Keratinocyte (primary cell): Measurements from ENCODE around the gene NELL1. TPM values are rescaled to one million over a fixed set of nuclear protein-coding genes. Genes with fewer than 3 reads are reported as not detected.

Experiments
- DNase-seq: peaks from one replicate; pipeline ENCODE4 v3.0.0-alpha.2; 2011; ENCODE audit warnings: low read depth, missing footprints, low spot score
- FAIRE-seq: peaks from 2 replicates; lab custom pipeline; 2011; peaks lifted over from hg19 to GRCh38; lab: Jason Lieb, UNC
- H2AFZ ChIP-seq: 2 replicates; pipeline ENCODE4 v1.6.0; 2012; ENCODE audit warnings: low read length, control low read depth, inconsistent platforms; ENCODE audit not compliant: control insufficient read depth
- H3K27ac ChIP-seq: 2 replicates; pipeline ENCODE4 v1.5.1; 2011; ENCODE audit warnings: low read length; ENCODE audit not compliant: control insufficient read depth, insufficient read depth
- H3K27me3 ChIP-seq: 3 replicates; pipeline ENCODE4 v1.6.0; 2011; ENCODE audit warnings: low read length; ENCODE audit not compliant: control insufficient read depth, insufficient read depth; ENCODE audit errors: extremely low read depth
- H3K36me3 ChIP-seq, 2 experiments: 2 replicates in 1 of 2; 3 replicates in 1 of 2; pipeline ENCODE4 v1.5.1; 2011; ENCODE audit warnings: low read length in 2 of 2, mild to moderate bottlenecking in 1 of 2; ENCODE audit not compliant: control insufficient read depth in 2 of 2, insufficient read depth in 2 of 2; ENCODE audit errors: extremely low read depth in 1 of 2
- H3K4me1 ChIP-seq: 3 replicates; pipeline ENCODE4 v1.5.1; 2011; ENCODE audit warnings: low read length; ENCODE audit not compliant: control insufficient read depth, insufficient read depth; ENCODE audit errors: extremely low read depth
- H3K4me2 ChIP-seq: 3 replicates; pipeline ENCODE4 v1.6.0; 2011; ENCODE audit warnings: low read depth, low read length; ENCODE audit not compliant: control insufficient read depth, insufficient read depth; ENCODE audit errors: extremely low read depth
- H3K4me3 ChIP-seq, 3 experiments: fragments of 200-600 bp in 1 of 3; sonication (generic) in 1 of 3; 2 replicates in 2 of 3; 3 replicates in 1 of 3; pipeline ENCODE4 v1.5.1; 2011 to 2016; ENCODE audit warnings: low read length in 3 of 3, mild to moderate bottlenecking in 3 of 3, control low read depth in 2 of 3, inconsistent platforms in 1 of 3, low read depth in 1 of 3, mixed read lengths in 1 of 3, mixed run types in 1 of 3, moderate library complexity in 1 of 3; ENCODE audit not compliant: control insufficient read depth in 2 of 3, insufficient read depth in 2 of 3; ENCODE audit errors: extremely low read depth in 1 of 3
- H3K79me2 ChIP-seq: 2 replicates; pipeline ENCODE4 v1.6.0; 2012; ENCODE audit warnings: low read length; ENCODE audit not compliant: control insufficient read depth, insufficient read depth
- H3K9ac ChIP-seq: 3 replicates; pipeline ENCODE4 v1.6.0; 2011; ENCODE audit warnings: low read length; ENCODE audit not compliant: control insufficient read depth, insufficient read depth; ENCODE audit errors: extremely low read depth
- H3K9me1 ChIP-seq: 3 replicates; pipeline ENCODE4 v1.6.0; 2011; ENCODE audit warnings: low read length; ENCODE audit not compliant: control insufficient read depth, insufficient read depth; ENCODE audit errors: extremely low read depth
- H3K9me3 ChIP-seq: 2 replicates; pipeline ENCODE4 v1.5.1; 2012; ENCODE audit warnings: low read depth, low read length; ENCODE audit not compliant: control insufficient read depth
- H4K20me1 ChIP-seq: 3 replicates; pipeline ENCODE4 v1.6.0; 2011; ENCODE audit warnings: low read length; ENCODE audit not compliant: control insufficient read depth, insufficient read depth; ENCODE audit errors: extremely low read depth
- EZH2 ChIP-seq: IDR thresholded peaks from one replicate; pipeline ENCODE4 v1.6.1; 2012; ENCODE audit warnings: inconsistent platforms, mild to moderate bottlenecking, low read length, moderate library complexity
- dilution Hi-C: fragments of 300-500 bp; cut with MboI; formaldehyde crosslinking; loops from one replicate; pipeline ENCODE4 v1.7.0; 2020; ENCODE audit warnings: low sequenced_read_pairs; ENCODE audit not compliant: extremely low pct_ligation_motif_present
- polyA plus RNA-seq, 5 experiments: library from polyadenylated mRNA; depleted of rRNA in 3 of 5; stranded (reverse) in 3 of 5; stranded (forward) in 1 of 5; unstranded in 1 of 5; fragments of >200 nt; gene quantifications; 1 replicate in 1 of 5; 2 replicates in 3 of 5; 3 replicates in 1 of 5; pipeline versions ENCODE4 v1.2.1 to v1.2.3, GENCODE V29; 2011 to 2012; ENCODE audit warnings: missing spikeins in 2 of 5, low read depth in 1 of 5, low replicate concordance in 1 of 5
- TF ChIP-seq, protein P1 (sequence below), 3 experiments: IDR thresholded peaks in 1 of 3; conservative IDR thresholded peaks in 1 of 3; optimal IDR thresholded peaks in 1 of 3; 2 replicates in 2 of 3; 3 replicates in 1 of 3; pipeline versions ENCODE3 to v1.5.1; 2011; ENCODE audit warnings: low read length in 3 of 3, mild to moderate bottlenecking in 3 of 3, moderate library complexity in 2 of 3, control low read depth in 1 of 3, inconsistent platforms in 1 of 3; ENCODE audit not compliant: insufficient read depth in 2 of 3; ENCODE audit errors: extremely low read depth in 1 of 3

The NELL1 gene
- polyA plus RNA-seq, 1 donor (not counting 4 experiments of a cell fraction or from before 2014, with no cell fraction given): not detected

DNA sequence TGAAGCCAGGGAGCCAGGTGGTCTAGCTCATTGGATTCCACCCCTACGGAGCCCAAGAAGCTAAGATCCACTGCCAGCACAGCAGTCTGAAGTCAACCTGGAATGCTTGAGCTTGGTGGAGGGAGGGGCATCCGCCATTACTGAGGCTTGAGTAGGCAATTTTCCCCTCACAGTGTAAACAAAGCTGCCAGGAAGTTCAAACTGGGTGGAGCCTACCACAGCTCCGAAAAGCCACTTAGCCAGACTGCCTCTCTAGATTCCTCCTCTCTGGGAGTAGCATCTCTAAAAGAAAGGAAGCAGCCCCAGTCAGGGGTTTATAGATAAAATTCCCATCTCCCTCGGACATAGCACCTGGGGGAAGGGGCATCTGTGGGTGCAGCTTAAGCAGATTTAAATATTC lies 620.3 kb downstream of the NELL1 start:
- no peak for FAIRE-seq
- DNase-seq: no peak
- Histone ChIP-seq H3K4me1 (no peaks in the 10 kb centered on the region), H3K4me3 (no peak overlapping the region), H4K20me1 (no peaks in the 10 kb centered on the region), H3K27ac (no peak overlapping the region), H2AFZ (no peak overlapping the region), H3K9me3 (no peaks in the 10 kb centered on the region), H3K27me3 (no peaks in the 10 kb centered on the region), H3K36me3 (no peaks in the 10 kb centered on the region), H3K9ac (no peak overlapping the region), H3K9me1 (no peaks in the 10 kb centered on the region), H3K79me2 (no peaks in the 10 kb centered on the region), H3K4me2 (no peak overlapping the region)
- TF ChIP-seq EZH2: no peak
- TF ChIP-seq, protein P1, sequence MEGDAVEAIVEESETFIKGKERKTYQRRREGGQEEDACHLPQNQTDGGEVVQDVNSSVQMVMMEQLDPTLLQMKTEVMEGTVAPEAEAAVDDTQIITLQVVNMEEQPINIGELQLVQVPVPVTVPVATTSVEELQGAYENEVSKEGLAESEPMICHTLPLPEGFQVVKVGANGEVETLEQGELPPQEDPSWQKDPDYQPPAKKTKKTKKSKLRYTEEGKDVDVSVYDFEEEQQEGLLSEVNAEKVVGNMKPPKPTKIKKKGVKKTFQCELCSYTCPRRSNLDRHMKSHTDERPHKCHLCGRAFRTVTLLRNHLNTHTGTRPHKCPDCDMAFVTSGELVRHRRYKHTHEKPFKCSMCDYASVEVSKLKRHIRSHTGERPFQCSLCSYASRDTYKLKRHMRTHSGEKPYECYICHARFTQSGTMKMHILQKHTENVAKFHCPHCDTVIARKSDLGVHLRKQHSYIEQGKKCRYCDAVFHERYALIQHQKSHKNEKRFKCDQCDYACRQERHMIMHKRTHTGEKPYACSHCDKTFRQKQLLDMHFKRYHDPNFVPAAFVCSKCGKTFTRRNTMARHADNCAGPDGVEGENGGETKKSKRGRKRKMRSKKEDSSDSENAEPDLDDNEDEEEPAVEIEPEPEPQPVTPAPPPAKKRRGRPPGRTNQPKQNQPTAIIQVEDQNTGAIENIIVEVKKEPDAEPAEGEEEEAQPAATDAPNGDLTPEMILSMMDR (optimal IDR thresholded peaks at IDR 0.05 in 1 of 3, IDR thresholded peaks at IDR 0.05 in 1 of 3, conservative IDR thresholded peaks at IDR 0.05 in 1 of 3; ENCODE audit: extremely low read depth in 1 of 3, insufficient read depth in 2 of 3, low read length in 3 of 3): no peak
- dilution Hi-C loops: no loop called here

GRCh38 chr11:21295508-21295907 lies 626.1 kb downstream of the NELL1 start:
- Histone ChIP-seq H3K27me3 (no peaks in the 10 kb centered on the region), H3K36me3 (no peaks in the 10 kb centered on the region), H3K27ac (no peak overlapping the region), H3K4me3 (no peak overlapping the region), H4K20me1 (no peaks in the 10 kb centered on the region), H3K9ac (no peak overlapping the region), H3K9me3 (no peaks in the 10 kb centered on the region), H2AFZ (no peak overlapping the region), H3K9me1 (no peaks in the 10 kb centered on the region), H3K79me2 (no peaks in the 10 kb centered on the region), H3K4me2 (no peak overlapping the region), H3K4me1 (no peaks in the 10 kb centered on the region)
- DNase-seq (no peak), FAIRE-seq (no peak)
- dilution Hi-C loops: no loop called here
- no peak for TF ChIP-seq EZH2
- TF ChIP-seq, protein P1 (optimal IDR thresholded peaks at IDR 0.05 in 1 of 3, IDR thresholded peaks at IDR 0.05 in 1 of 3, conservative IDR thresholded peaks at IDR 0.05 in 1 of 3; ENCODE audit: extremely low read depth in 1 of 3, insufficient read depth in 2 of 3, low read length in 3 of 3): no peak
